H9 (cell line): ENCODE data around the gene MRPS18B. TPM values are rescaled to one million over a fixed set of nuclear protein-coding genes. Genes with fewer than 3 reads are reported as not detected.

Experiments used
- DNase-seq: peaks from one replicate; pipeline ENCODE4 v3.0.0-alpha.2; 2017
- H2AFZ ChIP-seq: one replicate; pipeline ENCODE4 v1.6.1; 2013; ENCODE audit warnings: mild to moderate bottlenecking, low read length, control low read depth, moderate library complexity
- H2AK5ac ChIP-seq: 2 replicates; pipeline ENCODE4 v1.6.1; 2013; ENCODE audit warnings: low read length, control low read depth, mixed read lengths; ENCODE audit not compliant: insufficient read length
- H2BK120ac ChIP-seq: one replicate; pipeline ENCODE4 v1.6.1; 2013; ENCODE audit warnings: low read depth, mild to moderate bottlenecking, low read length, control low read depth, inconsistent platforms; ENCODE audit not compliant: poor library complexity, severe bottlenecking
- H2BK12ac ChIP-seq: 2 replicates; pipeline ENCODE4 v1.6.1; 2013; ENCODE audit warnings: low read length, control low read depth, mixed read lengths, low read depth; ENCODE audit not compliant: insufficient read length
- H2BK15ac ChIP-seq: 2 replicates; pipeline ENCODE4 v1.6.1; 2013; ENCODE audit warnings: low read depth, low read length, control low read depth
- H2BK20ac ChIP-seq: one replicate; pipeline ENCODE4 v1.6.1; 2013; ENCODE audit warnings: low read depth, mild to moderate bottlenecking, low read length, control low read depth, inconsistent platforms; ENCODE audit not compliant: poor library complexity, severe bottlenecking
- H2BK5ac ChIP-seq: 2 replicates; pipeline ENCODE4 v1.6.1; 2013; ENCODE audit warnings: low read length, control low read depth, mixed read lengths; ENCODE audit not compliant: insufficient read length
- H3K14ac ChIP-seq: 2 replicates; pipeline ENCODE4 v1.6.1; 2013; ENCODE audit warnings: low read length, control low read depth; ENCODE audit not compliant: insufficient read depth
- H3K18ac ChIP-seq: 2 replicates; pipeline ENCODE4 v1.6.1; 2013; ENCODE audit warnings: low read depth, mild to moderate bottlenecking, mixed read lengths, low read length, control low read depth; ENCODE audit not compliant: insufficient read length
- H3K23ac ChIP-seq: 2 replicates; pipeline ENCODE4 v1.6.1; 2013; ENCODE audit warnings: low read length, control low read depth, mixed read lengths, low read depth; ENCODE audit not compliant: insufficient read length
- H3K23me2 ChIP-seq: 2 replicates; pipeline ENCODE4 v1.6.1; 2013; ENCODE audit warnings: low read depth, mild to moderate bottlenecking, mixed read lengths, low read length, control low read depth; ENCODE audit not compliant: insufficient read length, poor library complexity, severe bottlenecking
- H3K27ac ChIP-seq: 2 replicates; pipeline ENCODE4 v1.5.1; 2013; ENCODE audit warnings: low read length, control low read depth, mixed read lengths, low read depth; ENCODE audit not compliant: insufficient read length
- H3K27me3 ChIP-seq: 2 replicates; pipeline ENCODE4 v1.6.1; 2013; ENCODE audit warnings: low read length, control low read depth, inconsistent platforms; ENCODE audit not compliant: insufficient read depth
- H3K4ac ChIP-seq: 2 replicates; pipeline ENCODE4 v1.6.1; 2013; ENCODE audit warnings: low read depth, mild to moderate bottlenecking, control low read depth, inconsistent platforms, low read length, moderate library complexity
- H3K4me1 ChIP-seq: 2 replicates; pipeline ENCODE4 v1.6.1; 2013; ENCODE audit warnings: low read length, control low read depth, inconsistent platforms; ENCODE audit not compliant: insufficient read depth
- H3K4me2 ChIP-seq: 2 replicates; pipeline ENCODE4 v1.6.1; 2013; ENCODE audit warnings: low read length, control low read depth, mixed read lengths; ENCODE audit not compliant: insufficient read length, insufficient read depth
- H3K56ac ChIP-seq: 2 replicates; pipeline ENCODE4 v1.6.1; 2013; ENCODE audit warnings: low read depth, mild to moderate bottlenecking, mixed read lengths, low read length, control low read depth; ENCODE audit not compliant: insufficient read length
- H3K79me1 ChIP-seq: 2 replicates; pipeline ENCODE4 v1.6.1; 2013; ENCODE audit warnings: low read depth, mild to moderate bottlenecking, moderate library complexity, low read length, control low read depth, inconsistent platforms; ENCODE audit not compliant: insufficient read depth, poor library complexity, severe bottlenecking
- H3K79me2 ChIP-seq: 2 replicates; pipeline ENCODE4 v1.6.1; 2013; ENCODE audit warnings: low read length, control low read depth, inconsistent platforms; ENCODE audit not compliant: insufficient read depth
- H3K9ac ChIP-seq: 2 replicates; pipeline ENCODE4 v1.6.1; 2013; ENCODE audit warnings: low read length, control low read depth, mixed read lengths; ENCODE audit not compliant: insufficient read length; ENCODE audit errors: extremely low read depth
- H3K9me3 ChIP-seq: one replicate; pipeline ENCODE4 v1.6.1; 2013; ENCODE audit warnings: low read depth, low read length, inconsistent platforms; ENCODE audit not compliant: control insufficient read depth
- H3T11ph ChIP-seq: one replicate; pipeline ENCODE4 v1.6.1; 2013; ENCODE audit warnings: mild to moderate bottlenecking, low read length, control low read depth, inconsistent platforms
- H4K20me1 ChIP-seq: one replicate; pipeline ENCODE4 v1.6.1; 2013; ENCODE audit not compliant: control insufficient read depth, insufficient read length, insufficient read depth
- H4K5ac ChIP-seq: 2 replicates; pipeline ENCODE4 v1.6.1; 2013; ENCODE audit warnings: low read depth, mild to moderate bottlenecking, mixed read lengths, low read length, control low read depth; ENCODE audit not compliant: insufficient read length
- H4K8ac ChIP-seq: replicated peaks from 2 replicates; pipeline ENCODE4 v1.6.1; 2013; ENCODE audit warnings: low read length, control low read depth, mixed read lengths, low read depth; ENCODE audit not compliant: insufficient read length
- H4K91ac ChIP-seq: 2 replicates; pipeline ENCODE4 v1.6.1; 2013; ENCODE audit warnings: low read depth, mild to moderate bottlenecking, moderate library complexity, mixed read lengths, low read length, control low read depth; ENCODE audit not compliant: insufficient read length
- H3K27ac Mint-ChIP-seq, 3 experiments: 2 replicates in 2 of 3; 3 replicates in 1 of 3; pipeline ENCODE4 v1.8.0; 2020 to 2021; ENCODE audit warnings: mixed read lengths in 3 of 3, mild to moderate bottlenecking in 1 of 3, moderate library complexity in 1 of 3
- H3K27me3 Mint-ChIP-seq: 2 replicates; pipeline ENCODE4 v1.8.0; 2021; ENCODE audit warnings: low read depth, mild to moderate bottlenecking, moderate library complexity, mixed read lengths
- H3K36me3 Mint-ChIP-seq, 3 experiments: 2 replicates in 2 of 3; 3 replicates in 1 of 3; pipeline ENCODE4 v1.8.0; 2020 to 2021; ENCODE audit warnings: low read depth in 3 of 3, mixed read lengths in 3 of 3; ENCODE audit not compliant: insufficient read depth in 1 of 3
- H3K4me1 Mint-ChIP-seq, 2 experiments: 2 replicates each; pipeline ENCODE4 v1.8.0; 2020; ENCODE audit warnings: mixed read lengths in 2 of 2
- H3K4me3 Mint-ChIP-seq, 2 experiments: 2 replicates in 1 of 2; 3 replicates in 1 of 2; pipeline ENCODE4 v1.8.0; 2020 to 2021; ENCODE audit warnings: mild to moderate bottlenecking in 2 of 2, mixed read lengths in 2 of 2, moderate library complexity in 1 of 2
- H3K9me3 Mint-ChIP-seq, 2 experiments: 2 replicates in 1 of 2; 3 replicates in 1 of 2; pipeline ENCODE4 v1.8.0; 2020; ENCODE audit warnings: mild to moderate bottlenecking in 2 of 2, mixed read lengths in 2 of 2, moderate library complexity in 1 of 2
- whole genome bisulfite sequencing: extraction: QIAGEN DNeasy Blood & Tissue Kit; methylation state at CpG from one replicate; pipeline ENCODE4 v1.1.7; 2013; ENCODE audit warnings: missing lambda C conversion rate, low lambda C conversion rate, mixed read lengths; ENCODE audit not compliant: insufficient read length; ENCODE audit errors: extremely low coverage; 5-methylcytosine and 5-hydroxymethylcytosine counted together
- total RNA-seq: library from RNA; stranded (reverse); gene quantifications from 2 replicates; pipeline ENCODE4 v1.2.1, GENCODE V29; 2021
- TF ChIP-seq, protein P1 (sequence below): fragments of 200-600 bp; sonication (generic); conservative IDR thresholded peaks from 3 replicates; pipeline ENCODE4 v1.8.0; 2021; ENCODE audit warnings: antibody characterized with exemption, mild to moderate bottlenecking

MRPS18B gene
- total RNA-seq, 1 experiment from 2014 or later: 54.0 TPM

DNA sequence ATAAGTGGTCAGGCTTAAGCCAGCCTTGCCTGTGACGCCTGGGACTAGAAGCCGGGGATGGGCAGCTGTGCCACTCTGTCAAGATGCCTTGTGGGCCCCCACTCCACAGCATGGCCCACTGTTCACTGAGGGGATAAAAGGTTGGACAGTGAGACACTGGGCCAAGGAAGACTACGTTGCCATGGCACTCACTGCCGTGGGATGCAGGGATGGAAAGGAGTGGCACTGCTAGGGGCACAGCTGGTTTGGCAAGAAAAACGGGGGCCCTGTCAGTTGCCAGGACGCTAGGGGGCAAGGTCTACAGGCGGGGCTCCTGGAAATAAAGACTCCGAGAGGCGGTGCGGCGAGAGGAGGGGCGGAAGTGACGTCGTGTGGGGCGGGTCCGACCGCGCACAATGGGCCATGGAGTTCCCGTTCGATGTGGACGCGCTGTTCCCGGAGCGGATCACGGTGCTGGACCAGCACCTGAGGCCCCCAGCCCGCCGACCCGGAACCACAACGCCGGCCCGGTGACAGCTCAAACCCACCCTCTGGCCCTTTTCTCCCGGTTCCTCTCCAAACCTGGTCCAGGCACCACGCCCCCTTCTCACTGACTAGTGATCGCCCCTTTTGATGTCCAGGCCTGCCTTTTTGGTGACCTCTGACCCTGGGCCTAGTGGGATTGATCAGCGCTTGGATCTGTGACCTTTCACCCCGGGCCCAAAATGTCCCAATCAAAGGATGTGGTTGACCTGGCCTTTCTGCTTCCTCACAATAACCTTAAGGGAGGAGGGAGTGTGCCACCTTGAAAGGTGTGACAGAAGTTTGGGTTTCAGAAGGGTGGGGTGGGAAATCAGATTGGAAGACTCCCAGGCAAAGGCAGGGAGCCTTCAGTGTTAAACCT is 9.1 kb downstream of the MRPS18B start, which contains the start of gene ATAT1:
ATAT1 (plus strand) TSS at position 391 of the 883 bp plus-strand sequence.
- Histone ChIP-seq H2BK15ac (no peak within 1 kb of the TSS), H3K79me1 (no peaks in the 10 kb centered on the region), H3K4me1 (no peaks in the 10 kb centered on the region; the same call in 1 of the 2 replicates), H3K23ac (no peak within 1 kb of the TSS), H3K4ac (no peak within 1 kb of the TSS), H3K9ac (peak within 1 kb of the TSS; percentile 27), H3K56ac (no peak within 1 kb of the TSS), H4K5ac (no peak within 1 kb of the TSS), H4K20me1 (no peaks in the 10 kb centered on the region), H3K79me2 (no peaks in the 10 kb centered on the region), H2BK120ac (no peak within 1 kb of the TSS), H3K18ac (peak within 1 kb of the TSS; percentile 15), H2BK20ac (no peak within 1 kb of the TSS), H3K14ac (no peak within 1 kb of the TSS), H3T11ph (no peak within 1 kb of the TSS), H2AK5ac (no peak within 1 kb of the TSS), H3K27ac (no peak within 1 kb of the TSS), H4K8ac (no peak within 1 kb of the TSS), H3K23me2 (peaks cover 9% of the 10 kb centered on the region), H2BK5ac (no peak within 1 kb of the TSS), H3K4me2 (peak within 1 kb of the TSS; percentile 78), H4K91ac (no peak within 1 kb of the TSS), H2AFZ (no peak within 1 kb of the TSS), H3K9me3 (no peaks in the 10 kb centered on the region), H2BK12ac (no peak within 1 kb of the TSS), H3K27me3 (no peaks in the 10 kb centered on the region)
- H3K27ac Mint-ChIP-seq: peak within 1 kb of the TSS; percentile 92 to 98 (median 98); a peak in 6 of 7 replicates
- H3K36me3 Mint-ChIP-seq: peaks cover 27 to 71% (median 67%) of the 10 kb centered on the region in 3 experiments; a peak in 6 of 7 replicates
- DNase-seq: peak; percentile 94
- no peaks in the 10 kb centered on the region for H3K27me3 Mint-ChIP-seq
- no CpG with 5 or more reads among the region's 36 CpGs for WGBS
- TF ChIP-seq, protein P1, sequence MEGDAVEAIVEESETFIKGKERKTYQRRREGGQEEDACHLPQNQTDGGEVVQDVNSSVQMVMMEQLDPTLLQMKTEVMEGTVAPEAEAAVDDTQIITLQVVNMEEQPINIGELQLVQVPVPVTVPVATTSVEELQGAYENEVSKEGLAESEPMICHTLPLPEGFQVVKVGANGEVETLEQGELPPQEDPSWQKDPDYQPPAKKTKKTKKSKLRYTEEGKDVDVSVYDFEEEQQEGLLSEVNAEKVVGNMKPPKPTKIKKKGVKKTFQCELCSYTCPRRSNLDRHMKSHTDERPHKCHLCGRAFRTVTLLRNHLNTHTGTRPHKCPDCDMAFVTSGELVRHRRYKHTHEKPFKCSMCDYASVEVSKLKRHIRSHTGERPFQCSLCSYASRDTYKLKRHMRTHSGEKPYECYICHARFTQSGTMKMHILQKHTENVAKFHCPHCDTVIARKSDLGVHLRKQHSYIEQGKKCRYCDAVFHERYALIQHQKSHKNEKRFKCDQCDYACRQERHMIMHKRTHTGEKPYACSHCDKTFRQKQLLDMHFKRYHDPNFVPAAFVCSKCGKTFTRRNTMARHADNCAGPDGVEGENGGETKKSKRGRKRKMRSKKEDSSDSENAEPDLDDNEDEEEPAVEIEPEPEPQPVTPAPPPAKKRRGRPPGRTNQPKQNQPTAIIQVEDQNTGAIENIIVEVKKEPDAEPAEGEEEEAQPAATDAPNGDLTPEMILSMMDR: peak; percentile 55
- H3K4me3 Mint-ChIP-seq: peak within 1 kb of the TSS; percentile 90 to 95
- peaks cover 14% of the 10 kb centered on the region in 2 experiments for H3K4me1 Mint-ChIP-seq
- no peaks in the 10 kb centered on the region; a peak in 1 of 5 replicates for H3K9me3 Mint-ChIP-seq
